GM12892 (cell line): Measurements from ENCODE around the gene TNNC2.

ENCODE experiments used
- POLR2A ChIP-seq: IDR thresholded peaks from 2 replicates; pipeline ENCODE4 v1.6.1; 2011; ENCODE audit warnings: low read depth, low read length, control low read depth
- POLR2AphosphoS5 ChIP-seq: IDR thresholded peaks from 2 replicates; pipeline ENCODE4 v1.6.1; 2011; ENCODE audit warnings: low read depth, low read length, control low read depth

GRCh38 chr20:45850926-45851325 lies 23.8 kb upstream of the TNNC2 start:
- TF ChIP-seq POLR2AphosphoS5 (no peak), POLR2A (no peak)
